K562 (cell line): ENCODE measurements around the gene KRT5. TPM values are rescaled to one million over a fixed set of nuclear protein-coding genes. Genes with fewer than 3 reads are reported as not detected.
A peak's percentile ranks its signal among the peaks of the same experiment; 100 is the strongest.

Experiments used
- ATAC-seq: fragments of 200-7000 bp; cut with Tn5 transposase; 3 replicates; pipeline ENCODE4 v1.9.1; 2020; ENCODE audit warnings: moderate library complexity
- BruUV-seq: library from RNA; stranded (reverse); fragments of 400-500 nt; replicated peaks from 2 replicates; lab custom pipeline; 2021; lab: Mats Ljungman, UMichigan
- CTCF ChIA-PET: fragments of 300-600 bp; formaldehyde crosslinking; extraction: SDS; loops from one replicate; lab custom pipeline; 2021; ENCODE audit warnings: low intra/inter-chr PET ratio; lab: Yijun Ruan, JAX
- POLR2A ChIA-PET: fragments of 300-600, 350-650 bp; sonication (Branson Sonifier 250); formaldehyde crosslinking; extraction: SDS; loops from one replicate; lab custom pipeline; 2021; ENCODE audit warnings: antibody characterized with exemption, inconsistent platforms; lab: Yijun Ruan, JAX
- DNase-seq, 4 experiments: peaks; one replicate each; pipeline versions ENCODE4 v3.0.0 to v3.0.0-alpha.2; 2011 to 2018; ENCODE audit warnings: low spot score in 3 of 4, mixed read lengths in 3 of 4; ENCODE audit errors: extremely low read depth in 1 of 4
- FAIRE-seq: peaks from 2 replicates; lab custom pipeline; 2011; peaks lifted over from hg19 to GRCh38; lab: Jason Lieb, UNC
- H2AFZ ChIP-seq: 2 replicates; pipeline ENCODE4 v1.6.0; 2011; ENCODE audit warnings: low read depth, low read length, control low read depth, inconsistent platforms
- H3K27ac ChIP-seq: fragments of 200-600 bp; 3 replicates; pipeline ENCODE4 v1.8.0; 2011; ENCODE audit warnings: low read depth, mild to moderate bottlenecking, control low read depth, inconsistent platforms, low read length, moderate library complexity, mixed read lengths; ENCODE audit errors: extremely low read depth
- H3K27me3 ChIP-seq, 2 experiments: fragments of 300-600 bp in 1 of 2; 2 replicates in 1 of 2; 3 replicates in 1 of 2; pipeline versions ENCODE4 v1.6.0 to v1.8.0; 2011; ENCODE audit warnings: inconsistent platforms in 2 of 2, low read length in 2 of 2, mild to moderate bottlenecking in 1 of 2, mixed read lengths in 1 of 2, moderate library complexity in 1 of 2; ENCODE audit not compliant: control insufficient read depth in 2 of 2, insufficient read depth in 2 of 2
- H3K36me3 ChIP-seq: fragments of 300-600 bp; 3 replicates; pipeline ENCODE4 v1.8.0; 2011; ENCODE audit warnings: mild to moderate bottlenecking, low read length, inconsistent platforms; ENCODE audit not compliant: control insufficient read depth, insufficient read depth
- H3K4me1 ChIP-seq, 2 experiments: fragments of 200-600 bp in 1 of 2; replicated peaks in 1 of 2; 2 replicates in 1 of 2; 3 replicates in 1 of 2; pipeline versions ENCODE4 v1.5.1 to v1.8.0; 2011; ENCODE audit warnings: inconsistent platforms in 2 of 2, low read length in 2 of 2, mild to moderate bottlenecking in 1 of 2, mixed read lengths in 1 of 2, moderate library complexity in 1 of 2; ENCODE audit not compliant: control insufficient read depth in 2 of 2, insufficient read depth in 2 of 2
- H3K4me2 ChIP-seq: 2 replicates; pipeline ENCODE4 v1.6.1; 2011; ENCODE audit warnings: low read length, control low read depth, inconsistent platforms, mixed read lengths; ENCODE audit not compliant: insufficient read depth
- H3K4me3 ChIP-seq: fragments of 200-600 bp; sonication (generic), shearing (Covaris generic); 2 replicates; pipeline ENCODE4 v1.5.1; 2016; ENCODE audit warnings: control low read depth, inconsistent platforms
- H3K79me2 ChIP-seq: fragments of 200-600 bp; 3 replicates; pipeline ENCODE4 v1.8.0; 2011; ENCODE audit warnings: low read length, inconsistent platforms; ENCODE audit not compliant: control insufficient read depth, insufficient read depth
- H3K9ac ChIP-seq, 2 experiments: 2 replicates each; pipeline versions ENCODE4 v1.6.0 to v1.6.1; 2011; ENCODE audit warnings: low read depth in 2 of 2, low read length in 2 of 2, control low read depth in 1 of 2, inconsistent platforms in 1 of 2, mild to moderate bottlenecking in 1 of 2, mixed read lengths in 1 of 2; ENCODE audit not compliant: insufficient read depth in 1 of 2
- H3K9me1 ChIP-seq: one replicate; pipeline ENCODE4 v1.6.0; 2011; ENCODE audit warnings: inconsistent platforms, mild to moderate bottlenecking, low read length, moderate library complexity; ENCODE audit not compliant: control insufficient read depth, insufficient read depth
- H3K9me3 ChIP-seq: replicated peaks from 2 replicates; pipeline ENCODE4 v1.5.1; 2011; ENCODE audit warnings: low read depth, low read length, inconsistent platforms; ENCODE audit not compliant: control insufficient read depth, insufficient read depth
- H4K20me1 ChIP-seq: replicated peaks from 2 replicates; pipeline ENCODE4 v1.6.1; 2011; ENCODE audit warnings: low read length, inconsistent platforms, mixed read lengths; ENCODE audit not compliant: control insufficient read depth, insufficient read depth
- GABPA ChIP-seq: fragments of 200-800 bp; sonication (Bioruptor generic); conservative IDR thresholded peaks from 2 replicates; pipeline ENCODE4 v1.6.1; 2016; ENCODE audit warnings: low read depth, missing genetic modification characterization, missing compliant biosample characterization
- HCFC1 ChIP-seq: IDR thresholded peaks from 2 replicates; pipeline ENCODE4 v1.6.1; 2012; ENCODE audit warnings: low read depth, low read length, improper control_type of control experiment
- MAFG ChIP-seq: fragments of 450-650 bp; conservative IDR thresholded peaks from 2 replicates; pipeline ENCODE4 v1.6.1; 2016; ENCODE audit warnings: missing genetic modification characterization, missing compliant biosample characterization
- RAD21 ChIP-seq, 2 experiments: fragments of 250-450 bp in 1 of 2; fragments of 450-650 bp in 1 of 2; sonication (Bioruptor Pico) in 1 of 2; formaldehyde crosslinking in 1 of 2; IDR thresholded peaks in 1 of 2; conservative IDR thresholded peaks in 1 of 2; 2 replicates each; pipeline versions ENCODE4 v1.4.0 to v1.8.0; 2020 to 2022; ENCODE audit warnings: mild to moderate bottlenecking in 2 of 2, moderate library complexity in 1 of 2
- ZNF316 ChIP-seq: fragments of 450-650 bp; IDR thresholded peaks from 2 replicates; pipeline ENCODE4 v1.6.1; 2016
- WGBS: fragments of 100-300 bp; shearing (Covaris generic); methylation state at CpG from one replicate; pipeline ENCODE4 v1.1.6; 2016; ENCODE audit warnings: low coverage, mixed read lengths; ENCODE audit not compliant: insufficient coverage; ENCODE audit errors: missing lambda C conversion rate; 5-methylcytosine and 5-hydroxymethylcytosine counted together
- in situ Hi-C: fragments of 300-500 bp; cut with MboI; formaldehyde crosslinking; loops from 4 replicates; pipeline ENCODE4 v1.15.0; 2018; ENCODE audit warnings: inconsistent platforms, mixed read lengths
- intact Hi-C: fragments of 100-400 bp; cut with micrococcal nuclease; formaldehyde crosslinking; loops from 2 replicates; pipeline ENCODE4 v1.14.2; 2022
- polyA plus RNA-seq, 8 experiments: library from polyadenylated mRNA; depleted of rRNA in 4 of 8; stranded (reverse) in 5 of 8; unstranded in 3 of 8; fragments of >200 nt; fragmentation: Nextera tagmentation in 2 of 8; fragmentation: Illumina TruSeq in 1 of 8; extraction: Ambion mirVana in 2 of 8; extraction: Trizol in 1 of 8; gene quantifications; 2 replicates each; pipeline versions ENCODE4 v1.2.1 to v1.2.3, GENCODE V29; 2011 to 2014; ENCODE audit warnings: inconsistent platforms in 1 of 8, missing spikeins in 1 of 8
- total RNA-seq, 7 experiments: library from RNA; depleted of rRNA in 6 of 7; stranded (reverse); fragments of >200 nt in 6 of 7; fragmentation: Illumina TruSeq in 2 of 7; extraction: Trizol in 2 of 7; gene quantifications; 2 replicates each; pipeline versions ENCODE4 v1.2.1 to v1.2.3, GENCODE V29; 2011 to 2021; ENCODE audit warnings: low replicate concordance in 1 of 7
- TF ChIP-seq, protein P1 (sequence below): fragments of 250-450 bp; sonication (Bioruptor Pico); IDR thresholded peaks from 2 replicates; pipeline ENCODE4 v1.4.0; 2020; ENCODE audit warnings: mild to moderate bottlenecking

Gene KRT5
- total and polyA plus RNA-seq, 9 of the 15 experiments (the other 6 are each of a cell fraction or from before 2014, with no cell fraction given) = 0.32 TPM; not detected in 8

- TF ChIP-seq RAD21 (CRISPR knock-in tag; conservative IDR thresholded peaks at IDR 0.05 in 1 of 2, IDR thresholded peaks at IDR 0.05 in 1 of 2) = peak in 1 of 2 experiments; percentile 32; a peak in 1 of 4 replicates
These were observed 41.8 kb upstream of the KRT5 start (continued) for GRCh38 chr12:52561880-52562449.

DNA sequence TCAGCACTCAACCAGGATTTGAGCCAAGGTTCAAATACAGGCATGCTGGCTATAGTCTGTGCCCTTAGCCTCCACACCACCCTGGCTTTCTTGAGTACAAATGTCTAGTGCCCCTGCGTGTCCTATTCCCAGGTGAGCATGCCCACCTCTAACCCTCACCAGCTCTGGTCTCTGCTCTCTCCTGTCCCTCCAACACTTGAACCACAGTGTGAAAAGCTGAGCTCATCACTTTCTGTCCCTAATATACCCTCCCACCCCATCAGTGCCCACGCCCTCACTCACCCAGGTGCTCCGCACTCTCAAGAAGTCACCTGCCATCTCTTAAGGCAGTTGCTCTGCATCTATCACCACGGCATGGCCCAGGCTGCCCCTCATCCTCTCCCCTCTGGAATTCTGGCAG lies 39.8 kb upstream of the KRT5 start:
- WGBS = 0% methylated on average over 4 of the region's 4 CpGs
- Histone ChIP-seq H3K27ac (no peak overlapping the region), H3K9me1 (no peaks in the 10 kb centered on the region), H3K36me3 (no peaks in the 10 kb centered on the region), H3K9ac (no peak overlapping the region), H3K9me3 (no peaks in the 10 kb centered on the region)
- ChIA-PET CTCF (no interaction called here), POLR2A (interaction anchor here (0.6 to 1.6 kb wide), 3 partner anchors 10 to 125 kb away, joined by 3 to 8 read pairs (median 3); no protein-coding TSS in a partner anchor)
- BruUV-seq = no TSS peak
- in situ Hi-C loops = no loop called here
- TF ChIP-seq MAFG (tag) = 0 out of 2 replicates have a peak, but pooled peaks have one; percentile 11
- no peak for TF ChIP-seq GABPA (tag)
- TF ChIP-seq, protein P1, sequence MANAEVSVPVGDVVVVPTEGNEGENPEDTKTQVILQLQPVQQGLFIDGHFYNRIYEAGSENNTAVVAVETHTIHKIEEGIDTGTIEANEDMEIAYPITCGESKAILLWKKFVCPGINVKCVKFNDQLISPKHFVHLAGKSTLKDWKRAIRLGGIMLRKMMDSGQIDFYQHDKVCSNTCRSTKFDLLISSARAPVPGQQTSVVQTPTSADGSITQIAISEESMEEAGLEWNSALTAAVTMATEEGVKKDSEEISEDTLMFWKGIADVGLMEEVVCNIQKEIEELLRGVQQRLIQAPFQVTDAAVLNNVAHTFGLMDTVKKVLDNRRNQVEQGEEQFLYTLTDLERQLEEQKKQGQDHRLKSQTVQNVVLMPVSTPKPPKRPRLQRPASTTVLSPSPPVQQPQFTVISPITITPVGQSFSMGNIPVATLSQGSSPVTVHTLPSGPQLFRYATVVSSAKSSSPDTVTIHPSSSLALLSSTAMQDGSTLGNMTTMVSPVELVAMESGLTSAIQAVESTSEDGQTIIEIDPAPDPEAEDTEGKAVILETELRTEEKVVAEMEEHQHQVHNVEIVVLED (CRISPR knock-in tag) = no peak
- no peak for TF ChIP-seq HCFC1
- TF ChIP-seq ZNF316 = peak; percentile 20; the same call in 1 of the 2 replicates
- TF ChIP-seq, all 486 proteins: peak for 2
- H3K4me2 ChIP-seq = no peak overlapping the region
- DNase-seq (no peak), FAIRE-seq (no peak), ATAC-seq (no peak)
- no peaks in the 10 kb centered on the region for H3K4me1 ChIP-seq
- H2AFZ ChIP-seq = no peak overlapping the region
- peaks cover 0 to 28% of the 10 kb centered on the region in 2 experiments; a peak in 2 of 5 replicates for H3K27me3 ChIP-seq
- H3K4me3 ChIP-seq = no peak overlapping the region
- no peaks in the 10 kb centered on the region for H3K79me2 ChIP-seq
- intact Hi-C loops = no loop called here
- H4K20me1 ChIP-seq = no peaks in the 10 kb centered on the region
